Ramos (cell line): ENCODE results near the gene HOXD8.

Experiments used
- in situ Hi-C: fragments of 300-500 bp; cut with MboI; formaldehyde crosslinking; loops from one replicate; pipeline ENCODE4 v1.14.3; 2022; ENCODE audit warnings: low sequenced_read_pairs; ENCODE audit not compliant: unreplicated experiment

HOXD8 gene

GRCh38 chr2:176128982-176129796 lies at the start of gene HOXD8:
Gene HOXD8, plus strand, starts transcription at chr2:176129705. Its CDS starts 662 bp downstream, at chr2:176130367.
- in situ Hi-C loops: loop anchor here (10.0 to 25.0 kb wide), 4 partner anchors 416 to 1008 kb away; no protein-coding TSS in a partner anchor

- in situ Hi-C loops: no loop called here
Observed at GRCh38 chr2:176079831-176080539, 49.5 kb upstream of the HOXD8 start.

GRCh38 chr2:176080540-176081375 lies 48.7 kb upstream of the HOXD8 start:
- in situ Hi-C loops: no loop called here

GRCh38 chr2:176081376-176081836 lies 48.1 kb upstream of the HOXD8 start:
- in situ Hi-C loops: no loop called here

GRCh38 chr2:176081837-176082524 lies 47.5 kb upstream of the HOXD8 start:
- in situ Hi-C loops: no loop called here

- in situ Hi-C loops: no loop called here
Observed at GRCh38 chr2:176082525-176082823, 47.0 kb upstream of the HOXD8 start.

GRCh38 chr2:176082824-176083751 lies 46.4 kb upstream of the HOXD8 start:
- in situ Hi-C loops: no loop called here

- in situ Hi-C loops: no loop called here
Observed at GRCh38 chr2:176083796-176084261, 45.7 kb upstream of the HOXD8 start, which contains the start of gene EVX2. Gene EVX2, minus strand, starts transcription at chr2:176083962. Its CDS starts 186 bp downstream, at chr2:176083776.

- in situ Hi-C loops: no loop called here
Observed at GRCh38 chr2:176084611-176085119, 44.8 kb upstream of the HOXD8 start.

- in situ Hi-C loops: no loop called here
Observed at GRCh38 chr2:176085120-176085788, 44.3 kb upstream of the HOXD8 start.

GRCh38 chr2:176085861-176086771 lies 43.4 kb upstream of the HOXD8 start:
- in situ Hi-C loops: no loop called here

- in situ Hi-C loops: no loop called here
Observed at GRCh38 chr2:176087330-176088047, 42.0 kb upstream of the HOXD8 start.

GRCh38 chr2:176088048-176088936 lies 41.2 kb upstream of the HOXD8 start:
- in situ Hi-C loops: no loop called here

GRCh38 chr2:176088937-176089842 lies 40.3 kb upstream of the HOXD8 start:
- in situ Hi-C loops: no loop called here
